NB4 (cell line): ENCODE results near the gene IGF1R.

Source experiments
- DNase-seq: peaks from one replicate; pipeline ENCODE4 v3.0.0; 2010; ENCODE audit warnings: low read depth
- H3K4me3 ChIP-seq: one replicate; pipeline ENCODE4 v1.5.1; 2011; ENCODE audit warnings: mild to moderate bottlenecking, low read depth, low read length, moderate library complexity
- MYC ChIP-seq: IDR thresholded peaks from 2 replicates; pipeline ENCODE4 v1.6.1; 2011; ENCODE audit warnings: low read depth, low read length
- POLR2A ChIP-seq: IDR thresholded peaks from 2 replicates; pipeline ENCODE4 v1.6.1; 2011; ENCODE audit warnings: mild to moderate bottlenecking; ENCODE audit not compliant: insufficient read length; ENCODE audit errors: extremely low read depth
- TF ChIP-seq, protein P1 (sequence below): IDR thresholded peaks from one replicate; pipeline ENCODE4 v1.5.1; 2012; ENCODE audit warnings: low read depth, low read length
- TF ChIP-seq, protein P2 (sequence below): IDR thresholded peaks from 2 replicates; pipeline ENCODE4 v1.6.1; 2011; ENCODE audit warnings: low read depth, low read length

Gene IGF1R

DNA sequence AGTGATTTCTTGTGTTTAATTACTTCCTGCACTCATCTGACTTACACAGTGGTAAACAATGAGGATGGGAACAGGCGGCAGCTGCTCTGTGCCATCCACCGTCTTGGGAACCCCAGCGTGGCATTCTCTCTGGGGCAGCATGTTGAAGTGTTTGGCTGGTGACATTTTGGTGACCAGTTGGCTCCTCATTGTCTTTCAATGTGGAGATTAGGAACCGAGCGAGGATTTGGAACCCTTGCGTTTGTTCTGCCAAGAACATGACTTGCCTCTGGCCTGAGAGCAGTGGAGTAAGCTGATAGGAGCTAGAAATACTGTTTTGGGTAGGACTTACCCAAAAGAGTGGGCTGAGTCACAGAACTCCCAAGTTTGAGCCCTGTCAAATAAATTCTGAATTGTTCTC, 88.8 kb downstream of the IGF1R start:
- H3K4me3 ChIP-seq: no peak overlapping the region
- TF ChIP-seq, protein P1, sequence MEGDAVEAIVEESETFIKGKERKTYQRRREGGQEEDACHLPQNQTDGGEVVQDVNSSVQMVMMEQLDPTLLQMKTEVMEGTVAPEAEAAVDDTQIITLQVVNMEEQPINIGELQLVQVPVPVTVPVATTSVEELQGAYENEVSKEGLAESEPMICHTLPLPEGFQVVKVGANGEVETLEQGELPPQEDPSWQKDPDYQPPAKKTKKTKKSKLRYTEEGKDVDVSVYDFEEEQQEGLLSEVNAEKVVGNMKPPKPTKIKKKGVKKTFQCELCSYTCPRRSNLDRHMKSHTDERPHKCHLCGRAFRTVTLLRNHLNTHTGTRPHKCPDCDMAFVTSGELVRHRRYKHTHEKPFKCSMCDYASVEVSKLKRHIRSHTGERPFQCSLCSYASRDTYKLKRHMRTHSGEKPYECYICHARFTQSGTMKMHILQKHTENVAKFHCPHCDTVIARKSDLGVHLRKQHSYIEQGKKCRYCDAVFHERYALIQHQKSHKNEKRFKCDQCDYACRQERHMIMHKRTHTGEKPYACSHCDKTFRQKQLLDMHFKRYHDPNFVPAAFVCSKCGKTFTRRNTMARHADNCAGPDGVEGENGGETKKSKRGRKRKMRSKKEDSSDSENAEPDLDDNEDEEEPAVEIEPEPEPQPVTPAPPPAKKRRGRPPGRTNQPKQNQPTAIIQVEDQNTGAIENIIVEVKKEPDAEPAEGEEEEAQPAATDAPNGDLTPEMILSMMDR: no peak
- TF ChIP-seq, protein P2, sequence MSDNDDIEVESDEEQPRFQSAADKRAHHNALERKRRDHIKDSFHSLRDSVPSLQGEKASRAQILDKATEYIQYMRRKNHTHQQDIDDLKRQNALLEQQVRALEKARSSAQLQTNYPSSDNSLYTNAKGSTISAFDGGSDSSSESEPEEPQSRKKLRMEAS: no peak
- TF ChIP-seq POLR2A (no peak), MYC (no peak)
- DNase-seq: no peak

DNA sequence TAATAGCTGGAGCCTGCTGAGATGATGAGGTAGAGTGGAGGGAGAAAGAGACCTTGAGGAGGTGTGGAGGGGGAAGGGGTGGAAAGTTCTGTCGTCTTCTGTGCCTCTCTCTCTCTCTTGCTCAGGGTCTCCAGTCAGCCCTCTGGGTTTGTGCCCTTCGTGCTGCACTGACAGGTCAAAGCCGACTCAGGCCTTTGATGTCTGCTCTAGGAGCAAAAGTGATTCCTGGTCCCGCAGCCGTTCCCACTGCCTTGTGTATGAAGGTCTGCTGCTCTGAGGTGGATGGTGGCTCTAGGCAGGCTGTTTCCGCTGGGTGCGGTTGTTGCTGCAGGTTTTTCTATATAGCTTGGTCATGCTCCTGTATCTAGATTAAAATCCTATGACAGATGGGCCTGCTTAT, 89.4 kb downstream of the IGF1R start:
- no peak for DNase-seq
- no peak overlapping the region for H3K4me3 ChIP-seq
- TF ChIP-seq MYC (no peak), POLR2A (no peak)
- TF ChIP-seq, protein P2: no peak

DNA sequence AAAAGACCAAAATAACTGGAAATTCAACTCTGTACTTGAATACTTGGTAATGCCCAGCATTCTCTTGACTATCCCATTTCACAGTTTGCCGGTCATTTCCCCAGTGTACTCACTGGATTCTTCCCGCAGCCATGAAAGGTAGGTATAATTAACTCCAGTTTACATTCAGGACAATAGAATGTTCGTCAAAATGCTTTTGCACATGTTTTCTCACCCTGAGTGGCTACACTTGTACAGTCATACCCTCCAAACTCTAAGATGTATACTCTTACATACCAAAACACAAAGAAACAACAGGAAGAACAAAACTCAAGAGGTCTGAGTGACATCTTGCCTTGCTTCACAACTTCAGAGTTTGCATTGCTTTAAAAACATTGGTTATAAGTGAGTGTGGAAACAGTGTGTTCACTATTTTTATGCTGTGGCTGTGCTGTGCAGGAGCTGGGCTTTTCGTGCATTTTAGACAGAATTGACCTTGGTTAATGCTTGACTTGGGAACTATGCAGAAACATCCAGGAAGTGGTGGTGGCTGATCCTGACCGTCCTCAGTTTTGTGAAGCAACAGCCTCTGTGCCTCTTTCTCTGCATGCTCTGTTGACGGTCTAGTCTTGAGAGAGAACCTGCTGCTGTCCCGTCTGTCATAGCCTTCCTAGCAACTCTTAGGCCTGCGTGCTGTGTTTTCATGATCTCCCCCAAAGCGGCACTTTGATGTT, 90.5 kb downstream of the IGF1R start:
- DNase-seq: peak; percentile 65
- TF ChIP-seq, protein P1: no peak
- TF ChIP-seq MYC (no peak), POLR2A (no peak)
- TF ChIP-seq, protein P2: no peak
- no peak overlapping the region for H3K4me3 ChIP-seq

DNA sequence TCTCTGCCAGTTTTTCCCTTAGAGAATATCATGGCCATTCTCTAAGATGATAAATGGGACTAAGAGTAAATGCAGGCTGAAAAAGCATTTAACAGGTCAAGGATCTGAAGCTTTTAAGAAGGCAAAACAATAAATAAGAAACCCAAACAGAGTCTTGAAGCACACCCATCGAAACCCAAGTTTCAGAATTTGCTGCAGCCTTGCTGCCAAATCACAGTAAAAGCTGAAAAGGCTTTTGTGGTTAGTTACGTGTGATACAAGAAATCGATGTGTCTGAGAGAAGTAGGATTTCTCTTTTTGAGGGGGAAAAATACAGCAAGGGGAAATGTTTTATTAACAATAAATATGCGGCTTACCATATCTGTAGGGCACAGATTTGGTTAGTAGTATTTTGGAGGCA, 92.0 kb downstream of the IGF1R start:
- no peak overlapping the region for H3K4me3 ChIP-seq
- TF ChIP-seq, protein P1: no peak
- TF ChIP-seq MYC: no peak
- no peak for TF ChIP-seq POLR2A
- TF ChIP-seq, protein P2: no peak
- no peak for DNase-seq

DNA sequence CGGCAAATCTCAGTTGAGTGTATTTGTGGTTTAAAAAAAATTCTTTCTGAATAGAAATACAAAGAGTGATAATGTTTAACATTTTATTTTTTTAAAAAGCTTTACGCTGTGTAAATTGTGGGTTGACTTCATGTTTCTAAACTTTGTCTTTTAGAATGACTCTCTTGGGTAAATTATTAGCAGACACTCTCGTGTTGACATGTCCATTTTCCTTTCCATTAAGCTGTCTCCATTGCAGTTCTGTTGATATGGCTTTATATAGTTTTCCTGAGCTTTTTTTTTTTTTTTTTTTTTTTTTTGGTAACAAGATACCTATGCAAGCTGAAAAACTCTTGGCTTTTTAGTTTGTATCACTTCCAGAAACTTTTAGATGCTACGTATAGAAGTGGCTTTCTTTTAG, 92.6 kb downstream of the IGF1R start:
- no peak overlapping the region for H3K4me3 ChIP-seq
- TF ChIP-seq MYC (no peak), POLR2A (no peak)
- TF ChIP-seq, protein P1: no peak
- TF ChIP-seq, protein P2: no peak
- no peak for DNase-seq

DNA sequence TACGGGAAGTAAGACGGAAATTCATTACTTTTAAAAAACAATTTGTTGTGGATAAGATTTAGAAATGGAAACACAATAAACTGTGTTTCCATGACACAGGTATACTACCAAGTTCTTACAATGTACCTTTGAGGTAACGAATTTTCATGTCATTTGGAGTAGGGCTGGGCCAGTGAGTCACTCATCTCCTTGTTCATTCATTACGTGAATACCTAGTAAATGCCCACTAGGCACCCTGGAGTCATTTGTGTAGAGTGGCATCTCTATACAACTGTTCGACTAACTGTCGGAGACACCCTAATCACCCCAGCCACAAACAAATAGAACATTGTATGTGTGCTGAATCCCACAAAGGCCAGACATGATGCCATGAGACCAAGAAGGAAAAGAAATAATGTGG, 94.8 kb downstream of the IGF1R start:
- DNase-seq: no peak
- TF ChIP-seq, protein P1: no peak
- TF ChIP-seq POLR2A (no peak), MYC (no peak)
- TF ChIP-seq, protein P2: no peak
- H3K4me3 ChIP-seq: no peak overlapping the region
